Activated naive CD4-positive, alpha-beta T cell (primary cell): ENCODE data around the gene GZF1.

ENCODE experiments used
- DNase-seq, 4 experiments: peaks; one replicate each; lab custom pipeline; 2025; lab: John Stamatoyannopoulos, UW

GZF1 gene

GRCh38 chr20:23361476-23362391 is at the start of gene GZF1:
Gene GZF1 (plus strand): TSS chr20:23362182. CDS start chr20:23364384, 2,202 bp downstream.
- DNase-seq: peak; percentile 94 to 98 (median 96)

- DNase-seq: no peak
Measured at GRCh38 chr20:23313271-23313670, 48.7 kb upstream of the GZF1 start.

- no peak for DNase-seq
Measured at GRCh38 chr20:23314699-23315098, 47.3 kb upstream of the GZF1 start.

GRCh38 chr20:23315099-23315498 is 46.9 kb upstream of the GZF1 start:
- no peak for DNase-seq

- no peak for DNase-seq
Measured at GRCh38 chr20:23316626-23317025, 45.4 kb upstream of the GZF1 start.

GRCh38 chr20:23317081-23317480 is 44.9 kb upstream of the GZF1 start:
- DNase-seq: no peak

- no peak for DNase-seq
Measured at GRCh38 chr20:23318347-23318746, 43.6 kb upstream of the GZF1 start.

GRCh38 chr20:23320317-23320716 is 41.7 kb upstream of the GZF1 start:
- DNase-seq: no peak

- no peak for DNase-seq
Measured at GRCh38 chr20:23325107-23325506, 36.9 kb upstream of the GZF1 start.

GRCh38 chr20:23326774-23327173 is 35.2 kb upstream of the GZF1 start:
- no peak for DNase-seq

- DNase-seq: no peak
Measured at GRCh38 chr20:23327617-23328333, 34.2 kb upstream of the GZF1 start.

GRCh38 chr20:23331450-23332350 is 30.3 kb upstream of the GZF1 start:
- DNase-seq: no peak

GRCh38 chr20:23332467-23332866 is 29.5 kb upstream of the GZF1 start:
- DNase-seq: no peak

GRCh38 chr20:23334111-23334510 is 27.9 kb upstream of the GZF1 start:
- no peak for DNase-seq

- no peak for DNase-seq
Measured at GRCh38 chr20:23335521-23335920, 26.5 kb upstream of the GZF1 start.

GRCh38 chr20:23336476-23336875 is 25.5 kb upstream of the GZF1 start:
- no peak for DNase-seq

- no peak for DNase-seq
Measured at GRCh38 chr20:23337312-23337711, 24.7 kb upstream of the GZF1 start.

- DNase-seq: no peak
Measured at GRCh38 chr20:23339986-23340385, 22.0 kb upstream of the GZF1 start.

GRCh38 chr20:23340524-23340923 is 21.5 kb upstream of the GZF1 start:
- peak in 1 of 4 experiments; percentile 3 for DNase-seq

- no peak for DNase-seq
Measured at GRCh38 chr20:23341073-23341472, 20.9 kb upstream of the GZF1 start.

GRCh38 chr20:23343590-23343989 is 18.4 kb upstream of the GZF1 start:
- DNase-seq: no peak

GRCh38 chr20:23344336-23344735 is 17.6 kb upstream of the GZF1 start:
- no peak for DNase-seq
